Neural cell (in vitro differentiated cells): ENCODE measurements around the gene AKT3. TPM values are rescaled to one million over a fixed set of nuclear protein-coding genes. Genes with fewer than 3 reads are reported as not detected.

ENCODE experiments used
- H2AFZ ChIP-seq: fragments of 200-600, 300-800 bp; sonication (generic), shearing (Covaris generic); 2 replicates; pipeline ENCODE4 v1.6.0; 2014; ENCODE audit warnings: low read depth, mild to moderate bottlenecking, antibody characterized with exemption, low read length, moderate library complexity
- H3F3A ChIP-seq: fragments of 200-600 bp; shearing (Covaris generic); 2 replicates; pipeline ENCODE4 v1.6.1; 2016; ENCODE audit warnings: mild to moderate bottlenecking, moderate library complexity, mixed read lengths, antibody characterized with exemption, low read length; ENCODE audit not compliant: insufficient read depth, poor library complexity, severe bottlenecking
- H3K27ac ChIP-seq: fragments of 200-600, 300-800 bp; sonication (generic), shearing (Covaris generic); 2 replicates; pipeline ENCODE4 v1.5.1; 2014; ENCODE audit warnings: mild to moderate bottlenecking, low read length, moderate library complexity
- H3K27me3 ChIP-seq: fragments of 300-800, 200-600 bp; sonication (generic), shearing (Covaris generic); 2 replicates; pipeline ENCODE4 v1.6.0; 2014; ENCODE audit warnings: mild to moderate bottlenecking, low read depth, low read length, moderate library complexity; ENCODE audit not compliant: insufficient read depth
- H3K36me3 ChIP-seq: fragments of 300-800, 200-600 bp; sonication (generic), shearing (Covaris generic); 2 replicates; pipeline ENCODE4 v1.5.1; 2014; ENCODE audit warnings: mild to moderate bottlenecking, antibody characterized with exemption, low read length, moderate library complexity; ENCODE audit not compliant: insufficient read depth
- H3K4me2 ChIP-seq: fragments of 300-800, 200-600 bp; sonication (generic), shearing (Covaris generic); 2 replicates; pipeline ENCODE4 v1.6.0; 2014; ENCODE audit warnings: mild to moderate bottlenecking, low read length
- H3K4me3 ChIP-seq: fragments of 300-800, 200-600 bp; sonication (generic), shearing (Covaris generic); 2 replicates; pipeline ENCODE4 v1.5.1; 2014; ENCODE audit warnings: mild to moderate bottlenecking, low read length, moderate library complexity
- H3K79me2 ChIP-seq: fragments of 200-600 bp; shearing (Covaris generic); replicated peaks from 2 replicates; pipeline ENCODE4 v1.6.0; 2014; ENCODE audit warnings: mild to moderate bottlenecking, low read length, moderate library complexity; ENCODE audit not compliant: insufficient read depth
- H3K9ac ChIP-seq: fragments of 300-800, 200-600 bp; sonication (generic), shearing (Covaris generic); 2 replicates; pipeline ENCODE4 v1.6.1; 2016; ENCODE audit warnings: mild to moderate bottlenecking, low read length, mixed read lengths
- H3K9me2 ChIP-seq: fragments of 200-600 bp; shearing (Covaris generic); 2 replicates; pipeline ENCODE4 v1.6.1; 2016; ENCODE audit warnings: mild to moderate bottlenecking, low read length, mixed read lengths; ENCODE audit not compliant: insufficient read depth
- H3K9me3 ChIP-seq: fragments of 200-600, 300-800 bp; sonication (generic), shearing (Covaris generic); 2 replicates; pipeline ENCODE4 v1.6.1; 2016; ENCODE audit warnings: mild to moderate bottlenecking, mixed run types, low read length, moderate library complexity, mixed read lengths
- H4K20me1 ChIP-seq: fragments of 200-600 bp; shearing (Covaris generic); 2 replicates; pipeline ENCODE4 v1.6.1; 2016; ENCODE audit warnings: mild to moderate bottlenecking, mixed run types; ENCODE audit not compliant: insufficient read depth
- CTCF ChIP-seq: fragments of 450-650 bp; IDR thresholded peaks from 2 replicates; pipeline ENCODE4 v1.5.1; 2014; ENCODE audit warnings: antibody characterized with exemption, mild to moderate bottlenecking, moderate library complexity; ENCODE audit not compliant: poor library complexity, severe bottlenecking
- EP300 ChIP-seq: fragments of 450-650 bp; conservative IDR thresholded peaks from 2 replicates; pipeline ENCODE4 v1.6.1; 2014; ENCODE audit warnings: antibody characterized with exemption, mild to moderate bottlenecking, moderate library complexity; ENCODE audit not compliant: poor library complexity, severe bottlenecking
- EZH2 ChIP-seq: fragments of 200-600, 300-800 bp; shearing (Covaris generic), sonication (generic); IDR thresholded peaks from 2 replicates; pipeline ENCODE4 v1.6.1; 2014; ENCODE audit warnings: antibody characterized with exemption, low read length, borderline replicate concordance, mild to moderate bottlenecking; ENCODE audit not compliant: insufficient read depth, poor library complexity, severe bottlenecking
- MXI1 ChIP-seq: fragments of 450-650 bp; conservative IDR thresholded peaks from 2 replicates; pipeline ENCODE4 v1.6.1; 2014; ENCODE audit warnings: antibody characterized with exemption, mild to moderate bottlenecking; ENCODE audit not compliant: poor library complexity, severe bottlenecking
- POLR2AphosphoS5 ChIP-seq: IDR thresholded peaks from 2 replicates; pipeline ENCODE4 v1.6.1; 2012
- RAD21 ChIP-seq: fragments of 450-650 bp; conservative IDR thresholded peaks from 2 replicates; pipeline ENCODE4 v1.6.1; 2014; ENCODE audit warnings: antibody characterized with exemption, mild to moderate bottlenecking, moderate library complexity
- SMC3 ChIP-seq: fragments of 450-650 bp; conservative IDR thresholded peaks from 2 replicates; pipeline ENCODE4 v1.6.1; 2014; ENCODE audit warnings: antibody characterized with exemption, mild to moderate bottlenecking, moderate library complexity; ENCODE audit not compliant: poor library complexity
- TAF1 ChIP-seq: IDR thresholded peaks from 2 replicates; pipeline ENCODE4 v1.6.1; 2012; ENCODE audit warnings: low read depth
- polyA plus RNA-seq: library from polyadenylated mRNA; depleted of rRNA; stranded (reverse); fragments of >200 nt; gene quantifications from 2 replicates; pipeline ENCODE4 v1.2.3, GENCODE V29; 2014
- TF ChIP-seq, protein P1 (sequence below): IDR thresholded peaks from 2 replicates; pipeline ENCODE4 v1.6.1; 2012; ENCODE audit warnings: borderline replicate concordance

AKT3 gene
- polyA plus RNA-seq, 1 donor from 2014 or later, result 46.0 TPM

DNA sequence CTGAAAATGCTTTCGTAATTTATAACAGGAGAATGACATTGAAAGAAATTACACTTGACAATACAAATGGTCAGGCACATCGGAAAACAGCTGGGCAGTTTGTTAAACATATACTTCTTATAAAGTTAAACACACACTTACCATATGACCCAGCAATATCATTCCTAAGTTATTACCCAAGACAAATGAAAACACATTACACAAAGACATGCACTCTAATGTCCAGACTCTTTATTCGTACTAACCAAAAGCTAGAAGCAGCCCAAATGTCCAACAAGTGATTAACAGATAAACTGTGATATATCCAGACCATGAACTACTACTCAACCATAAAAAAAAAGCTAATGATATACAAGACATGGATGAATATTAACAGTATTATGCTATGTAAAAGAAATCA is 8.5 kb downstream of the AKT3 start:
- Histone ChIP-seq H3K27me3 (no peaks in the 10 kb centered on the region), H3K9me2 (no peaks in the 10 kb centered on the region), H3K4me2 (no peak overlapping the region), H2AFZ (no peak overlapping the region), H4K20me1 (no peaks in the 10 kb centered on the region), H3F3A (no peaks in the 10 kb centered on the region), H3K79me2 (peaks cover 77% of the 10 kb centered on the region), H3K9me3 (peaks cover 4% of the 10 kb centered on the region), H3K36me3 (peaks cover 10% of the 10 kb centered on the region), H3K27ac (no peak overlapping the region), H3K4me3 (no peak overlapping the region), H3K9ac (no peak overlapping the region)
- TF ChIP-seq RAD21, result no peak
- TF ChIP-seq CTCF, result no peak
- no peak for TF ChIP-seq SMC3
- TF ChIP-seq, protein P1, sequence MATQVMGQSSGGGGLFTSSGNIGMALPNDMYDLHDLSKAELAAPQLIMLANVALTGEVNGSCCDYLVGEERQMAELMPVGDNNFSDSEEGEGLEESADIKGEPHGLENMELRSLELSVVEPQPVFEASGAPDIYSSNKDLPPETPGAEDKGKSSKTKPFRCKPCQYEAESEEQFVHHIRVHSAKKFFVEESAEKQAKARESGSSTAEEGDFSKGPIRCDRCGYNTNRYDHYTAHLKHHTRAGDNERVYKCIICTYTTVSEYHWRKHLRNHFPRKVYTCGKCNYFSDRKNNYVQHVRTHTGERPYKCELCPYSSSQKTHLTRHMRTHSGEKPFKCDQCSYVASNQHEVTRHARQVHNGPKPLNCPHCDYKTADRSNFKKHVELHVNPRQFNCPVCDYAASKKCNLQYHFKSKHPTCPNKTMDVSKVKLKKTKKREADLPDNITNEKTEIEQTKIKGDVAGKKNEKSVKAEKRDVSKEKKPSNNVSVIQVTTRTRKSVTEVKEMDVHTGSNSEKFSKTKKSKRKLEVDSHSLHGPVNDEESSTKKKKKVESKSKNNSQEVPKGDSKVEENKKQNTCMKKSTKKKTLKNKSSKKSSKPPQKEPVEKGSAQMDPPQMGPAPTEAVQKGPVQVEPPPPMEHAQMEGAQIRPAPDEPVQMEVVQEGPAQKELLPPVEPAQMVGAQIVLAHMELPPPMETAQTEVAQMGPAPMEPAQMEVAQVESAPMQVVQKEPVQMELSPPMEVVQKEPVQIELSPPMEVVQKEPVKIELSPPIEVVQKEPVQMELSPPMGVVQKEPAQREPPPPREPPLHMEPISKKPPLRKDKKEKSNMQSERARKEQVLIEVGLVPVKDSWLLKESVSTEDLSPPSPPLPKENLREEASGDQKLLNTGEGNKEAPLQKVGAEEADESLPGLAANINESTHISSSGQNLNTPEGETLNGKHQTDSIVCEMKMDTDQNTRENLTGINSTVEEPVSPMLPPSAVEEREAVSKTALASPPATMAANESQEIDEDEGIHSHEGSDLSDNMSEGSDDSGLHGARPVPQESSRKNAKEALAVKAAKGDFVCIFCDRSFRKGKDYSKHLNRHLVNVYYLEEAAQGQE, result no peak
- no peak for TF ChIP-seq EP300
- TF ChIP-seq EZH2, result no peak
- no peak for TF ChIP-seq MXI1
- no peak for TF ChIP-seq POLR2AphosphoS5
- TF ChIP-seq TAF1, result no peak

- peaks cover 4% of the 10 kb centered on the region for H3K9me3 ChIP-seq
- peaks cover 14% of the 10 kb centered on the region for H3K36me3 ChIP-seq
- no peak overlapping the region for H3K9ac ChIP-seq
- no peaks in the 10 kb centered on the region for H3K27me3 ChIP-seq
- no peaks in the 10 kb centered on the region for H3F3A ChIP-seq
- peaks cover 66% of the 10 kb centered on the region for H3K79me2 ChIP-seq
- H2AFZ ChIP-seq, result no peak overlapping the region
- H3K27ac ChIP-seq, result no peak overlapping the region
- TF ChIP-seq TAF1 (no peak), CTCF (no peak), SMC3 (no peak), RAD21 (no peak), EP300 (no peak), POLR2AphosphoS5 (no peak), MXI1 (no peak), EZH2 (no peak)
- TF ChIP-seq, protein P1, result no peak
- no peaks in the 10 kb centered on the region for H4K20me1 ChIP-seq
- H3K9me2 ChIP-seq, result no peaks in the 10 kb centered on the region
- H3K4me3 ChIP-seq, result no peak overlapping the region
- no peak overlapping the region for H3K4me2 ChIP-seq
These were observed 12.0 kb downstream of the AKT3 start for GRCh38 chr1:243837907-243838535.
